ENCODE results near the gene PIGQ.

DNA sequence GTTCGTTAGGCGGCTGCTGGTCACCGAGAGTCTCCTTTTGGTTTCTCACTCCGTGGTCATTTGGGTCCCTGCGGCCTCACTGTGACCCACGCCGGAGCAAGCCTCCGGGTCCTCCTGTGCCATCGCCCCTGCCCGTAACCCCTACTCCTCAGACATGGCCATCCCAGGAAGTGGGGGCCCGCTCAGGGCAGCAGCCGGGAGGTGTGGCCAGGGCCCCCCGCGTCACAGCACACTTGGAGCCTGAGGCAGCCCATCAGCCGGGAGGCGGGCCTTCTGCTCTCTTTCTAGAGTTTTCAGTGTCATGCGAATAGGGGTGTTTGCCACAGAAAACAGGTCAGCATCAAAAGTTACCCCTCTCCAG lies 53.1 kb downstream of the PIGQ start:
- TF ChIP-seq, protein P1, sequence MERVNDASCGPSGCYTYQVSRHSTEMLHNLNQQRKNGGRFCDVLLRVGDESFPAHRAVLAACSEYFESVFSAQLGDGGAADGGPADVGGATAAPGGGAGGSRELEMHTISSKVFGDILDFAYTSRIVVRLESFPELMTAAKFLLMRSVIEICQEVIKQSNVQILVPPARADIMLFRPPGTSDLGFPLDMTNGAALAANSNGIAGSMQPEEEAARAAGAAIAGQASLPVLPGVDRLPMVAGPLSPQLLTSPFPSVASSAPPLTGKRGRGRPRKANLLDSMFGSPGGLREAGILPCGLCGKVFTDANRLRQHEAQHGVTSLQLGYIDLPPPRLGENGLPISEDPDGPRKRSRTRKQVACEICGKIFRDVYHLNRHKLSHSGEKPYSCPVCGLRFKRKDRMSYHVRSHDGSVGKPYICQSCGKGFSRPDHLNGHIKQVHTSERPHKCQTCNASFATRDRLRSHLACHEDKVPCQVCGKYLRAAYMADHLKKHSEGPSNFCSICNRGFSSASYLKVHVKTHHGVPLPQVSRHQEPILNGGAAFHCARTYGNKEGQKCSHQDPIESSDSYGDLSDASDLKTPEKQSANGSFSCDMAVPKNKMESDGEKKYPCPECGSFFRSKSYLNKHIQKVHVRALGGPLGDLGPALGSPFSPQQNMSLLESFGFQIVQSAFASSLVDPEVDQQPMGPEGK (CRISPR knock-in tag; IDR thresholded peaks at IDR 0.05; ENCODE audit: borderline replicate concordance) = no peak
- TF ChIP-seq, protein P2, sequence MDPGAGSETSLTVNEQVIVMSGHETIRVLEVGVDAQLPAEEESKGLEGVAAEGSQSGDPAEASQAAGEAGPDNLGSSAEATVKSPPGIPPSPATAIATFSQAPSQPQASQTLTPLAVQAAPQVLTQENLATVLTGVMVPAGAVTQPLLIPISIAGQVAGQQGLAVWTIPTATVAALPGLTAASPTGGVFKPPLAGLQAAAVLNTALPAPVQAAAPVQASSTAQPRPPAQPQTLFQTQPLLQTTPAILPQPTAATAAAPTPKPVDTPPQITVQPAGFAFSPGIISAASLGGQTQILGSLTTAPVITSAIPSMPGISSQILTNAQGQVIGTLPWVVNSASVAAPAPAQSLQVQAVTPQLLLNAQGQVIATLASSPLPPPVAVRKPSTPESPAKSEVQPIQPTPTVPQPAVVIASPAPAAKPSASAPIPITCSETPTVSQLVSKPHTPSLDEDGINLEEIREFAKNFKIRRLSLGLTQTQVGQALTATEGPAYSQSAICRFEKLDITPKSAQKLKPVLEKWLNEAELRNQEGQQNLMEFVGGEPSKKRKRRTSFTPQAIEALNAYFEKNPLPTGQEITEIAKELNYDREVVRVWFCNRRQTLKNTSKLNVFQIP (CRISPR knock-in tag; IDR thresholded peaks at IDR 0.05; ENCODE audit: borderline replicate concordance, low read depth) = no peak
- TF ChIP-seq, protein P3, sequence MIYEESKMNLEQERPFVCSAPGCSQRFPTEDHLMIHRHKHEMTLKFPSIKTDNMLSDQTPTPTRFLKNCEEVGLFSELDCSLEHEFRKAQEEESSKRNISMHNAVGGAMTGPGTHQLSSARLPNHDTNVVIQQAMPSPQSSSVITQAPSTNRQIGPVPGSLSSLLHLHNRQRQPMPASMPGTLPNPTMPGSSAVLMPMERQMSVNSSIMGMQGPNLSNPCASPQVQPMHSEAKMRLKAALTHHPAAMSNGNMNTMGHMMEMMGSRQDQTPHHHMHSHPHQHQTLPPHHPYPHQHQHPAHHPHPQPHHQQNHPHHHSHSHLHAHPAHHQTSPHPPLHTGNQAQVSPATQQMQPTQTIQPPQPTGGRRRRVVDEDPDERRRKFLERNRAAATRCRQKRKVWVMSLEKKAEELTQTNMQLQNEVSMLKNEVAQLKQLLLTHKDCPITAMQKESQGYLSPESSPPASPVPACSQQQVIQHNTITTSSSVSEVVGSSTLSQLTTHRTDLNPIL (CRISPR knock-in tag; IDR thresholded peaks at IDR 0.05; ENCODE audit: low read depth) = no peak
